A673 (cell line): ENCODE results near the gene COX15.

ENCODE experiments used
- EZH2 ChIP-seq: fragments of 200-600 bp; sonication (generic); IDR thresholded peaks from 2 replicates; pipeline ENCODE4 v1.6.1; 2017; ENCODE audit warnings: borderline replicate concordance, low read depth, mild to moderate bottlenecking, mixed read lengths, antibody characterized with exemption, low read length; ENCODE audit not compliant: poor library complexity, severe bottlenecking
- TF ChIP-seq, protein P1 (sequence below): fragments of 300-800, 200-600 bp; sonication (generic); conservative IDR thresholded peaks from 2 replicates; pipeline ENCODE4 v1.5.1; 2017; ENCODE audit warnings: low read depth, mild to moderate bottlenecking, antibody characterized with exemption, low read length, moderate library complexity, mixed read lengths

GRCh38 chr10:99743841-99744240 is 11.9 kb upstream of the COX15 start:
- TF ChIP-seq EZH2, result no peak
- TF ChIP-seq, protein P1, sequence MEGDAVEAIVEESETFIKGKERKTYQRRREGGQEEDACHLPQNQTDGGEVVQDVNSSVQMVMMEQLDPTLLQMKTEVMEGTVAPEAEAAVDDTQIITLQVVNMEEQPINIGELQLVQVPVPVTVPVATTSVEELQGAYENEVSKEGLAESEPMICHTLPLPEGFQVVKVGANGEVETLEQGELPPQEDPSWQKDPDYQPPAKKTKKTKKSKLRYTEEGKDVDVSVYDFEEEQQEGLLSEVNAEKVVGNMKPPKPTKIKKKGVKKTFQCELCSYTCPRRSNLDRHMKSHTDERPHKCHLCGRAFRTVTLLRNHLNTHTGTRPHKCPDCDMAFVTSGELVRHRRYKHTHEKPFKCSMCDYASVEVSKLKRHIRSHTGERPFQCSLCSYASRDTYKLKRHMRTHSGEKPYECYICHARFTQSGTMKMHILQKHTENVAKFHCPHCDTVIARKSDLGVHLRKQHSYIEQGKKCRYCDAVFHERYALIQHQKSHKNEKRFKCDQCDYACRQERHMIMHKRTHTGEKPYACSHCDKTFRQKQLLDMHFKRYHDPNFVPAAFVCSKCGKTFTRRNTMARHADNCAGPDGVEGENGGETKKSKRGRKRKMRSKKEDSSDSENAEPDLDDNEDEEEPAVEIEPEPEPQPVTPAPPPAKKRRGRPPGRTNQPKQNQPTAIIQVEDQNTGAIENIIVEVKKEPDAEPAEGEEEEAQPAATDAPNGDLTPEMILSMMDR, result no peak
